H9 (cell line): ENCODE measurements around the gene ADAMTSL2. TPM values are rescaled to one million over a fixed set of nuclear protein-coding genes. Genes with fewer than 3 reads are reported as not detected.

Source experiments
- DNase-seq: peaks from one replicate; pipeline ENCODE4 v3.0.0-alpha.2; 2017
- H2AFZ ChIP-seq: one replicate; pipeline ENCODE4 v1.6.1; 2013; ENCODE audit warnings: mild to moderate bottlenecking, low read length, control low read depth, moderate library complexity
- H2AK5ac ChIP-seq: 2 replicates; pipeline ENCODE4 v1.6.1; 2013; ENCODE audit warnings: low read length, control low read depth, mixed read lengths; ENCODE audit not compliant: insufficient read length
- H2BK120ac ChIP-seq: one replicate; pipeline ENCODE4 v1.6.1; 2013; ENCODE audit warnings: low read depth, mild to moderate bottlenecking, low read length, control low read depth, inconsistent platforms; ENCODE audit not compliant: poor library complexity, severe bottlenecking
- H2BK12ac ChIP-seq: 2 replicates; pipeline ENCODE4 v1.6.1; 2013; ENCODE audit warnings: low read length, control low read depth, mixed read lengths, low read depth; ENCODE audit not compliant: insufficient read length
- H2BK15ac ChIP-seq: 2 replicates; pipeline ENCODE4 v1.6.1; 2013; ENCODE audit warnings: low read depth, low read length, control low read depth
- H2BK20ac ChIP-seq: one replicate; pipeline ENCODE4 v1.6.1; 2013; ENCODE audit warnings: low read depth, mild to moderate bottlenecking, low read length, control low read depth, inconsistent platforms; ENCODE audit not compliant: poor library complexity, severe bottlenecking
- H2BK5ac ChIP-seq: 2 replicates; pipeline ENCODE4 v1.6.1; 2013; ENCODE audit warnings: low read length, control low read depth, mixed read lengths; ENCODE audit not compliant: insufficient read length
- H3K14ac ChIP-seq: 2 replicates; pipeline ENCODE4 v1.6.1; 2013; ENCODE audit warnings: low read length, control low read depth; ENCODE audit not compliant: insufficient read depth
- H3K18ac ChIP-seq: 2 replicates; pipeline ENCODE4 v1.6.1; 2013; ENCODE audit warnings: low read depth, mild to moderate bottlenecking, mixed read lengths, low read length, control low read depth; ENCODE audit not compliant: insufficient read length
- H3K23ac ChIP-seq: 2 replicates; pipeline ENCODE4 v1.6.1; 2013; ENCODE audit warnings: low read length, control low read depth, mixed read lengths, low read depth; ENCODE audit not compliant: insufficient read length
- H3K23me2 ChIP-seq: 2 replicates; pipeline ENCODE4 v1.6.1; 2013; ENCODE audit warnings: low read depth, mild to moderate bottlenecking, mixed read lengths, low read length, control low read depth; ENCODE audit not compliant: insufficient read length, poor library complexity, severe bottlenecking
- H3K27ac ChIP-seq: 2 replicates; pipeline ENCODE4 v1.5.1; 2013; ENCODE audit warnings: low read length, control low read depth, mixed read lengths, low read depth; ENCODE audit not compliant: insufficient read length
- H3K27me3 ChIP-seq: 2 replicates; pipeline ENCODE4 v1.6.1; 2013; ENCODE audit warnings: low read length, control low read depth, inconsistent platforms; ENCODE audit not compliant: insufficient read depth
- H3K4ac ChIP-seq: 2 replicates; pipeline ENCODE4 v1.6.1; 2013; ENCODE audit warnings: low read depth, mild to moderate bottlenecking, control low read depth, inconsistent platforms, low read length, moderate library complexity
- H3K4me1 ChIP-seq: 2 replicates; pipeline ENCODE4 v1.6.1; 2013; ENCODE audit warnings: low read length, control low read depth, inconsistent platforms; ENCODE audit not compliant: insufficient read depth
- H3K4me2 ChIP-seq: 2 replicates; pipeline ENCODE4 v1.6.1; 2013; ENCODE audit warnings: low read length, control low read depth, mixed read lengths; ENCODE audit not compliant: insufficient read length, insufficient read depth
- H3K56ac ChIP-seq: 2 replicates; pipeline ENCODE4 v1.6.1; 2013; ENCODE audit warnings: low read depth, mild to moderate bottlenecking, mixed read lengths, low read length, control low read depth; ENCODE audit not compliant: insufficient read length
- H3K79me1 ChIP-seq: 2 replicates; pipeline ENCODE4 v1.6.1; 2013; ENCODE audit warnings: low read depth, mild to moderate bottlenecking, moderate library complexity, low read length, control low read depth, inconsistent platforms; ENCODE audit not compliant: insufficient read depth, poor library complexity, severe bottlenecking
- H3K79me2 ChIP-seq: 2 replicates; pipeline ENCODE4 v1.6.1; 2013; ENCODE audit warnings: low read length, control low read depth, inconsistent platforms; ENCODE audit not compliant: insufficient read depth
- H3K9ac ChIP-seq: 2 replicates; pipeline ENCODE4 v1.6.1; 2013; ENCODE audit warnings: low read length, control low read depth, mixed read lengths; ENCODE audit not compliant: insufficient read length; ENCODE audit errors: extremely low read depth
- H3K9me3 ChIP-seq: one replicate; pipeline ENCODE4 v1.6.1; 2013; ENCODE audit warnings: low read depth, low read length, inconsistent platforms; ENCODE audit not compliant: control insufficient read depth
- H3T11ph ChIP-seq: one replicate; pipeline ENCODE4 v1.6.1; 2013; ENCODE audit warnings: mild to moderate bottlenecking, low read length, control low read depth, inconsistent platforms
- H4K20me1 ChIP-seq: one replicate; pipeline ENCODE4 v1.6.1; 2013; ENCODE audit not compliant: control insufficient read depth, insufficient read length, insufficient read depth
- H4K5ac ChIP-seq: 2 replicates; pipeline ENCODE4 v1.6.1; 2013; ENCODE audit warnings: low read depth, mild to moderate bottlenecking, mixed read lengths, low read length, control low read depth; ENCODE audit not compliant: insufficient read length
- H4K8ac ChIP-seq: replicated peaks from 2 replicates; pipeline ENCODE4 v1.6.1; 2013; ENCODE audit warnings: low read length, control low read depth, mixed read lengths, low read depth; ENCODE audit not compliant: insufficient read length
- H4K91ac ChIP-seq: 2 replicates; pipeline ENCODE4 v1.6.1; 2013; ENCODE audit warnings: low read depth, mild to moderate bottlenecking, moderate library complexity, mixed read lengths, low read length, control low read depth; ENCODE audit not compliant: insufficient read length
- H3K27ac Mint-ChIP-seq, 3 experiments: 2 replicates in 2 of 3; 3 replicates in 1 of 3; pipeline ENCODE4 v1.8.0; 2020 to 2021; ENCODE audit warnings: mixed read lengths in 3 of 3, mild to moderate bottlenecking in 1 of 3, moderate library complexity in 1 of 3
- H3K27me3 Mint-ChIP-seq: 2 replicates; pipeline ENCODE4 v1.8.0; 2021; ENCODE audit warnings: low read depth, mild to moderate bottlenecking, moderate library complexity, mixed read lengths
- H3K36me3 Mint-ChIP-seq, 3 experiments: 2 replicates in 2 of 3; 3 replicates in 1 of 3; pipeline ENCODE4 v1.8.0; 2020 to 2021; ENCODE audit warnings: low read depth in 3 of 3, mixed read lengths in 3 of 3; ENCODE audit not compliant: insufficient read depth in 1 of 3
- H3K4me1 Mint-ChIP-seq, 2 experiments: 2 replicates each; pipeline ENCODE4 v1.8.0; 2020; ENCODE audit warnings: mixed read lengths in 2 of 2
- H3K4me3 Mint-ChIP-seq, 2 experiments: 2 replicates in 1 of 2; 3 replicates in 1 of 2; pipeline ENCODE4 v1.8.0; 2020 to 2021; ENCODE audit warnings: mild to moderate bottlenecking in 2 of 2, mixed read lengths in 2 of 2, moderate library complexity in 1 of 2
- H3K9me3 Mint-ChIP-seq, 2 experiments: 2 replicates in 1 of 2; 3 replicates in 1 of 2; pipeline ENCODE4 v1.8.0; 2020; ENCODE audit warnings: mild to moderate bottlenecking in 2 of 2, mixed read lengths in 2 of 2, moderate library complexity in 1 of 2
- CTCF ChIP-seq: fragments of 200-600 bp; sonication (generic); conservative IDR thresholded peaks from 3 replicates; pipeline ENCODE4 v1.8.0; 2021; ENCODE audit warnings: antibody characterized with exemption, mild to moderate bottlenecking
- WGBS: extraction: QIAGEN DNeasy Blood & Tissue Kit; methylation state at CpG from one replicate; pipeline ENCODE4 v1.1.7; 2013; ENCODE audit warnings: missing lambda C conversion rate, low lambda C conversion rate, mixed read lengths; ENCODE audit not compliant: insufficient read length; ENCODE audit errors: extremely low coverage; 5-methylcytosine and 5-hydroxymethylcytosine counted together
- total RNA-seq: library from RNA; stranded (reverse); gene quantifications from 2 replicates; pipeline ENCODE4 v1.2.1, GENCODE V29; 2021

ADAMTSL2 gene
- total RNA-seq, 1 experiment from 2014 or later, result 0.61 TPM

- H3K27ac ChIP-seq, result no peak overlapping the region
- H4K8ac ChIP-seq, result no peak overlapping the region
- no peaks in the 10 kb centered on the region for H3K79me2 ChIP-seq
- TF ChIP-seq CTCF, result no peak
- H3K18ac ChIP-seq, result no peak overlapping the region
- no peaks in the 10 kb centered on the region for H4K20me1 ChIP-seq
- no peak overlapping the region for H2AFZ ChIP-seq
- no peak overlapping the region for H4K91ac ChIP-seq
- Mint-ChIP-seq H3K27ac (no peak overlapping the region), H3K36me3 (peaks cover 2 to 5% (median 3%) of the 10 kb centered on the region in 3 experiments; a peak in 5 of 7 replicates), H3K4me3 (no peak overlapping the region; a peak in 1 of 5 replicates), H3K9me3 (peaks cover 11 to 14% of the 10 kb centered on the region in 2 experiments), H3K4me1 (peaks cover 0 to 2% of the 10 kb centered on the region in 2 experiments; a peak in 1 of 4 replicates), H3K27me3 (peaks cover 15% of the 10 kb centered on the region)
- H4K5ac ChIP-seq, result no peak overlapping the region
- no peak overlapping the region for H3K9ac ChIP-seq
- no peak overlapping the region for H3K23ac ChIP-seq
- DNase-seq, result no peak
- H3K14ac ChIP-seq, result no peak overlapping the region; the same call in 1 of the 2 replicates
- H3K56ac ChIP-seq, result no peak overlapping the region
- no peak overlapping the region for H2BK20ac ChIP-seq
- no peak overlapping the region for H2BK12ac ChIP-seq
- H3K4me2 ChIP-seq, result no peak overlapping the region
- no peak overlapping the region for H3K4ac ChIP-seq
- WGBS, result no CpG with 5 or more reads among the region's 10 CpGs
- peaks cover 4% of the 10 kb centered on the region for H3K9me3 ChIP-seq
- no peaks in the 10 kb centered on the region for H3K23me2 ChIP-seq
- no peak overlapping the region for H2AK5ac ChIP-seq
- no peak overlapping the region for H2BK120ac ChIP-seq
- H3K27me3 ChIP-seq, result no peaks in the 10 kb centered on the region
- H2BK15ac ChIP-seq, result no peak overlapping the region
- no peak overlapping the region for H2BK5ac ChIP-seq
- no peaks in the 10 kb centered on the region for H3K79me1 ChIP-seq
- H3K4me1 ChIP-seq, result no peaks in the 10 kb centered on the region
- no peak overlapping the region for H3T11ph ChIP-seq
Measured at GRCh38 chr9:133591985-133592384, 57.5 kb downstream of the ADAMTSL2 start.
